ENCODE data around the gene ATXN7L3. TPM values are rescaled to one million over a fixed set of nuclear protein-coding genes. Genes with fewer than 3 reads are reported as not detected.

The ATXN7L3 gene
- total RNA-seq, 1 donor from 2014 or later = 103 TPM

DNA sequence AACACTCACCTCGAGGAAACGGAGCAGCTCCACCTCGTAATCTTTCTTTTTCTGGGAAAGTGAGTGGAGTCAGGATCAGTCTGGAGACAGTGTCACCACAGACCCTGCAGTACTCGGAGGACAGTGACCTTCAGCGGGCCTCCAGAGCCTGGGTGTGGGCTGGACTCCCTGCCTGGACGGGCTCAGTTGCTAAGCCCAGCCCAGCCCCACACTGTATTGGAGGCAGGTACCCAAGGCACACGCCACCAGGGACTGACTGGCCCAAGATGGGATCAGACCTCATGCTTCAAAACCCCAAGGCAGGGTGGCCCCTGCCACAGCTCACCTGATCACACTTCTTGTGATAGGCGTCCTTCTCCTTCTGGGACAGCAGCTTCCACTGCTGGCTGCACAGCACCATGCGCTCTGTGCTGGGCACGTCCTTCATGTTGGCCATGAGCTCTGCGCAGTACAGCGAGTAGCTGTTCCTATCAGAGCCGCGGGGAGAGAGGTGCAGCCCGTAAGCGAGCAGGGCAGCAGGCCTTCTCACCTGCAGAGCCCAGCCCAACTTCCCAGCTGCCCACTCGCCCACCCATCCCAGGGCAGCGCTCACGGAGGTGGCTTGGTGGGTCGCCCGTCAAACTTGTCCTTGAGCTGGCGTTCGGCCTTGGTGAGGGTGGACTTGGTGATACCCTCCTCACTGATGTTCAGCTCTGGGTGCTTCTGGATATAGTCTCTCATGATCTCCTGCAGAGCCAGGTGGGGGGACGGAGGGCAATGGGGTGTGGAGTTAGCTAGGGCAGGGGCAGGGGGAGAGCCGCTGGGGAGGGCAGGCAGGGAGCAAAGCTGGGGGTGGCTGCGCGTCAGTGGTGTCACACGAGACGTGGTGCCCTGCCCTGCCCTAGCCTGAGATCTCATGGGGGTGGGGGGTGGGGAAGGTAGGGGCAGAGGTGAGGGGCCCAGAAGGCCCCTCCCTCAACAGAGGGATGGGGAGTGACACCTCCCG, 11.9 kb upstream of the ATXN7L3 start:
- Mint-ChIP-seq H3K27ac (peak overlapping the region; percentile 31), H3K4me3 (no peak overlapping the region), H3K27me3 (no peaks in the 10 kb centered on the region), H3K36me3 (ENCODE audit: low read depth) (peaks cover 82% of the 10 kb centered on the region), H3K9me3 (no peaks in the 10 kb centered on the region), H3K4me1 (peaks cover 62% of the 10 kb centered on the region)
- ChIA-PET POLR2A (interaction anchor here (1.0 to 4.6 kb wide), 10 partner anchors 8 to 143 kb away, joined by 3 to 76 read pairs (median 10); partner anchors contain the start of genes GRN, SLC25A39, TMUB2 and UBTF), CTCF (interaction anchor here (1.1 to 5.3 kb wide), 7 partner anchors 9 to 151 kb away, joined by 3 to 108 read pairs (median 16); partner anchors contain the start of genes FAM171A2, GRN and UBTF)
- no peak for ATAC-seq (ENCODE audit: low read depth)
- TF ChIP-seq, protein P1, sequence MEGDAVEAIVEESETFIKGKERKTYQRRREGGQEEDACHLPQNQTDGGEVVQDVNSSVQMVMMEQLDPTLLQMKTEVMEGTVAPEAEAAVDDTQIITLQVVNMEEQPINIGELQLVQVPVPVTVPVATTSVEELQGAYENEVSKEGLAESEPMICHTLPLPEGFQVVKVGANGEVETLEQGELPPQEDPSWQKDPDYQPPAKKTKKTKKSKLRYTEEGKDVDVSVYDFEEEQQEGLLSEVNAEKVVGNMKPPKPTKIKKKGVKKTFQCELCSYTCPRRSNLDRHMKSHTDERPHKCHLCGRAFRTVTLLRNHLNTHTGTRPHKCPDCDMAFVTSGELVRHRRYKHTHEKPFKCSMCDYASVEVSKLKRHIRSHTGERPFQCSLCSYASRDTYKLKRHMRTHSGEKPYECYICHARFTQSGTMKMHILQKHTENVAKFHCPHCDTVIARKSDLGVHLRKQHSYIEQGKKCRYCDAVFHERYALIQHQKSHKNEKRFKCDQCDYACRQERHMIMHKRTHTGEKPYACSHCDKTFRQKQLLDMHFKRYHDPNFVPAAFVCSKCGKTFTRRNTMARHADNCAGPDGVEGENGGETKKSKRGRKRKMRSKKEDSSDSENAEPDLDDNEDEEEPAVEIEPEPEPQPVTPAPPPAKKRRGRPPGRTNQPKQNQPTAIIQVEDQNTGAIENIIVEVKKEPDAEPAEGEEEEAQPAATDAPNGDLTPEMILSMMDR (IDR thresholded peaks at IDR 0.05) = no peak
- intact Hi-C loops (cut with micrococcal nuclease) = loop anchor here (2.0 kb wide), 1 partner anchor 71 kb away; the partner anchor contains the start of gene HROB
- DNase-seq = no peak

DNA sequence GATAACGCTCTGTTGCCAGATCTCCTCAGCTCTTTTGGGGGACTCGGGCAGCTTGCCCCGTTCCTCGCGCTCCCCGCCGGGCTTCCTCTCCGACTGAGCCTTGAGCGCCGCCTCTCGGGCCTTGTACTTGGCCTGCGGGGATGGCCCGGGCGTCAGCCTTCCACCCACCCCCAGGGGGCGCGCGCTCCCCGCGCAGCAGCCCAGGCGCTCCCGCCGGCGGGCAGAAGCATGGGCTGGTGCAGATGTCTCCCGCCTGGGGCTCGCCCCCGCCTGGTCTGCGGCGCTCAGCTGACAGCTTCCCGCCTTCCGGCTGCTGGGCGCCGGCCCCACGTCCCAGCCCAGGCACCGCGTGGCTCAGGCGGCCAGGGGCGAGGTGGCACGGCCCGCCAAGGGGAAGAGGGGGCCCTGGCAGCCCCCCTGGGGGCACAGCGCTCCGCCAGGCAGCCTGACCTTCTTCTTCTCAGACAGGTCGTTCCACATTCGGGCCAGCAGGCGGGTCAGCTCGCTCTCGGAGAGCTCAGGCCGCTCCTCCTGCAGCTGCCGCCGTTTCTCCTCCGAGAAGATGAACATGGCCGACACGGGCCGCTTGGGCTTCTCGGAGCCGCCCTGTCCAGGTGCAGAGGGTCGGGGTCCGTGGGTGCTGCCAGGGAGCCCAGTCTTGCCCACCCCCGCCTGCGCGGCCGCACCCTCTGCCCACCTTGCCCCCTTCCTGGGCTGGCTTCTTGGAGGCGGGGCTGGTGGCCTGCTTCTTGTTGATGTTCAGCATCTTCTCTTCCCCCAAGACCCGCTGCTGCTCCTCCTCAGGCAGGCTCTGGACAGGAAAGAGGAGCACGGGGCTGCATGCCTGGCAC, 10.9 kb upstream of the ATXN7L3 start:
- Mint-ChIP-seq H3K9me3 (no peaks in the 10 kb centered on the region), H3K27me3 (no peaks in the 10 kb centered on the region), H3K27ac (peak overlapping the region; percentile 74), H3K36me3 (ENCODE audit: low read depth) (peaks cover 81% of the 10 kb centered on the region), H3K4me1 (peaks cover 55% of the 10 kb centered on the region), H3K4me3 (peak overlapping the region; percentile 52)
- ChIA-PET POLR2A (interaction anchor here (0.5 to 4.6 kb wide), 19 partner anchors 9 to 209 kb away, joined by 3 to 76 read pairs (median 6); partner anchors contain the start of genes GRN, SLC25A39, TMUB2 and UBTF), CTCF (interaction anchor here (0.6 to 5.3 kb wide), 25 partner anchors 9 to 267 kb away, joined by 3 to 108 read pairs (median 4); partner anchors contain the start of genes FAM171A2, GRN, TMUB2 and UBTF)
- TF ChIP-seq, protein P1 (IDR thresholded peaks at IDR 0.05) = peak; percentile 73
- intact Hi-C loops (cut with micrococcal nuclease) = loop anchor here (1.0 to 2.0 kb wide), 7 partner anchors 8 to 144 kb away; partner anchors contain the start of genes GRN, HROB and SLC25A39
- ATAC-seq (ENCODE audit: low read depth) (peak; percentile 98), DNase-seq (peak; percentile 93)

DNA sequence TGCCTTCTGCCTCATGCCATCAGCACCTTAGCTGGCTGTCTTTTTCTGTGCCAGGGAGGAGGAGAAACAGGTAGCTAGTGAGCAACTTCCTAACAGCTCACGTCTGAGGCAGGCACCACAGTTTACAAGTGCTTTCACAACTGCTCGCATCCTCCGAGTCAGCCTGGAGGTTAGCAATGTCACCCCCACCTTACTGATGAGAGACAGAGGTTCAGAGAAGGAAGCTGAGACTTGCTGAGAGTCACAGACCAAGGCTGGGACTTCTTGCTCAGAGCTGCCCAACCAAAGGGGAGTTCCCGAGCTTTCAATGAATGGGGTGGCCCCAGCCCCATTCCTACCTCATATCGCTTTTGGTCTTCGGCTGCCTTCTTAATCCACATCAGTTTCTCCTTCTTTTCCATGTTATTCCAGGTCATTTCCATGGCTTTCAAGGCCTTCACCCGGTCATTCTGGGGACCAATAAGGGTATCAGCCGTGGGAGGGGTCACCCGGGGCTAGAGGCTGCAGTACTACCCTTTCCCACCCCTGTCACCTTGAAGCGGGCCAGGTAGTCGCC, 10.2 kb upstream of the ATXN7L3 start:
- no peak for DNase-seq
- Mint-ChIP-seq H3K36me3 (ENCODE audit: low read depth) (peaks cover 75% of the 10 kb centered on the region), H3K4me1 (peaks cover 48% of the 10 kb centered on the region), H3K9me3 (no peaks in the 10 kb centered on the region), H3K4me3 (peak overlapping the region; percentile 52), H3K27me3 (no peaks in the 10 kb centered on the region), H3K27ac (peak overlapping the region; percentile 74)
- peak; percentile 11 for ATAC-seq (ENCODE audit: low read depth)
- intact Hi-C loops (cut with micrococcal nuclease) = loop anchor here (1.0 to 2.0 kb wide), 7 partner anchors 8 to 144 kb away; partner anchors contain the start of genes GRN, HROB and SLC25A39
- TF ChIP-seq, protein P1 (IDR thresholded peaks at IDR 0.05) = no peak
- POLR2A ChIA-PET = interaction anchor here (0.5 to 4.6 kb wide), 18 partner anchors 9 to 210 kb away, joined by 3 to 76 read pairs (median 5); partner anchors contain the start of genes GRN, HDAC5, SLC25A39 and TMUB2
- CTCF ChIA-PET = interaction anchor here (0.6 to 5.3 kb wide), 23 partner anchors 8 to 266 kb away, joined by 3 to 108 read pairs (median 4); partner anchors contain the start of genes FAM171A2, GRN, TMUB2 and UBTF

DNA sequence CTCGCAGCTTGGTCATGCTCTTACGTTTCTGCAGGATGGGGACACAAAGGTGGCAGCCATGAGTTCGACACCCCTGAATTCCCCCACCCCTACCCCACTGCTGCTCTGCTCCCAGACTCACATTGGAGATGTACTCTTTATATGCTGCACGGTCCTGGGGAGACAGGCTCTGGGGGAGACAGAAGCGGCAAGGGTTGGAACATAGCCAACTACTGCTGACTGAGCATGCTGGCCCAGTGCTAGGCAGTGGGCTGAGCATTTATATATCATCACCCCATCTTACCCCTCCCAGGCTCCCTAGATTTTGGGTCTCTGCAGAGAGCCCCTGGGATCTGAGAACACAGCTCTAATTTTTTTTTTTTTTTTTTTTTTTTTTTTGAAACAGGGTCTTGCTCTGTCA, 8.1 kb upstream of the ATXN7L3 start:
- ATAC-seq (ENCODE audit: low read depth) (no peak), DNase-seq (no peak)
- Mint-ChIP-seq H3K27me3 (no peaks in the 10 kb centered on the region), H3K4me3 (no peak overlapping the region), H3K27ac (no peak overlapping the region), H3K4me1 (peaks cover 42% of the 10 kb centered on the region), H3K9me3 (no peaks in the 10 kb centered on the region), H3K36me3 (ENCODE audit: low read depth) (peaks cover 55% of the 10 kb centered on the region)
- CTCF ChIA-PET = interaction anchor here (3.3 to 4.2 kb wide), 3 partner anchors 13 to 138 kb away, joined by 28 to 45 read pairs (median 34); partner anchors contain the start of genes GRN and UBTF
- TF ChIP-seq, protein P1 (IDR thresholded peaks at IDR 0.05) = no peak
- intact Hi-C loops (cut with micrococcal nuclease) = no loop called here
- POLR2A ChIA-PET = interaction anchor here (0.6 to 4.6 kb wide), 4 partner anchors 9 to 946 kb away, joined by 3 to 76 read pairs (median 4); partner anchors contain the start of gene UBTF

Data from activated B cell treated with CpG ODN at 0.5 μM for 24 hours (primary cell).